ENCODE results near the gene EPHB1. TPM values are rescaled to one million over a fixed set of nuclear protein-coding genes. Genes with fewer than 3 reads are reported as not detected.

Gene EPHB1
- polyA plus RNA-seq, 4 donors: 0.65 to 1.0 TPM; not detected in 2

DNA sequence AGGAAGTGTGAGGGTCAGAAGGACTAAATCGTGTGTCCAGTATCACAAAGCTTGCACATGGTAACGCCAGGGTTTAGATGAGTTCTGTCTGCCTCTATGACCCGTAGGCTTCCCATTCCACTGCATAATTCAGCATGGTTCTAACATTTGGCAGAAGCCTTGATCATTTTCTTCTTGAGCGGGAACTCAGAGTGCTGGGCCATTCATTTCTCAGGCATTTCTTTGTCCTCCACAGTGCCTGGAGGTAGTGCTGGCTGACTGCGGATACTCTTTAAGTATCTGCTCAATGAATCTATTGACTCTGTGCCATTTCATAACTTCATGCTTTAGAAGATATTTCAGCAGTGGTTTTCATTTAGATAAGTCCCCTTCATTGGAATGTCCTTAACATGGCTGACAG is 370.2 kb downstream of the EPHB1 start:
- Histone ChIP-seq H3K36me3 (ENCODE audit: control insufficient read depth in 3 of 3, insufficient read depth in 2 of 3, low read depth in 1 of 3, low read length in 3 of 3) (no peaks in the 10 kb centered on the region), H3K4me1 (ENCODE audit: control insufficient read depth in 3 of 3, insufficient read depth in 2 of 3, low read depth in 1 of 3, low read length in 2 of 3) (no peaks in the 10 kb centered on the region), H3K9me3 (ENCODE audit: control insufficient read depth in 2 of 2, insufficient read depth in 1 of 2, low read depth in 1 of 2, low read length in 1 of 2) (no peaks in the 10 kb centered on the region), H3K27ac (ENCODE audit: low read depth in 1 of 3, low read length in 2 of 3) (no peak overlapping the region), H3K27me3 (ENCODE audit: control insufficient read depth in 3 of 3, insufficient read depth in 3 of 3, low read length in 3 of 3) (peaks cover 0 to 2% (median 0%) of the 10 kb centered on the region in 3 donors), H3K4me3 (ENCODE audit: low read depth in 1 of 3, low read length in 3 of 3) (no peak overlapping the region)
- DNase-seq (no peak), FAIRE-seq (no peak)
- WGBS, 3 donors: 86 to 93% (median 88%) methylated on average over 5 of the region's 5 CpGs

DNA sequence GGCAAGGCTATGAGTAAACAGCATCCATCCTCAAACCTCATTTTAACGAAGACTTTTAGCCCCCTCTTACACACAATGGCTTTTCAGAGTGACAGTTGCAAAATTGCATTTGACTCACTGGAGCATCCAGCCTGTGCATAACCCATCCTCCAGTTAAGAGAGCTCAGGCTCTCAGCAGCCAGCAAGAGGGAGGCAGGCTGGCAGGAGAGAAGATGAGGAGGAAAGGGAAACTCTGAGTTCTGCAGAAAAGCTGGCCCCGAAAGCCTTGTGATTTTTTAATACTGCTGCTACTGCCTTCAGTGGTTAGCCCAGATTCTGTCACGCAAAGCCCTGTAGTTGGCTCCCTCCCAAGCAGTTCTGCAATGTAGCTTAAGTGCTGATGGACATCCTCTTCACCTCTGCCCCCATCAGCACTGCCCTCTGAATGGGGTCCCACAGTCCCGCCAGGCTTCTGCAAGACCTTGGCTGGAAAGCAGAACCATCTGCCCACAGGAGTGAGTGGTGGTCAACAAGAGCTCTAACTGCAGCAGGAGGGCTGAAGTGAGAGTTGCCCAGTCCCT is 371.3 kb downstream of the EPHB1 start:
- Histone ChIP-seq H3K36me3 (ENCODE audit: control insufficient read depth in 3 of 3, insufficient read depth in 2 of 3, low read depth in 1 of 3, low read length in 3 of 3) (no peaks in the 10 kb centered on the region), H3K4me3 (ENCODE audit: low read depth in 1 of 3, low read length in 3 of 3) (no peak overlapping the region), H3K27me3 (ENCODE audit: control insufficient read depth in 3 of 3, insufficient read depth in 3 of 3, low read length in 3 of 3) (peaks cover 0 to 2% (median 0%) of the 10 kb centered on the region in 3 donors), H3K9me3 (ENCODE audit: control insufficient read depth in 2 of 2, insufficient read depth in 1 of 2, low read depth in 1 of 2, low read length in 1 of 2) (no peaks in the 10 kb centered on the region), H3K4me1 (ENCODE audit: control insufficient read depth in 3 of 3, insufficient read depth in 2 of 3, low read depth in 1 of 3, low read length in 2 of 3) (no peaks in the 10 kb centered on the region), H3K27ac (ENCODE audit: low read depth in 1 of 3, low read length in 2 of 3) (no peak overlapping the region)
- FAIRE-seq (no peak), DNase-seq (no peak)
- 75 to 95% (median 87%) methylated on average over 4 of the region's 4 CpGs for WGBS, 3 donors

GRCh38 chr3:135168822-135169221 is 373.8 kb downstream of the EPHB1 start:
- 79 to 92% (median 90%) methylated on average over 4 of the region's 4 CpGs for WGBS, 3 donors
- Histone ChIP-seq H3K9me3 (ENCODE audit: control insufficient read depth in 2 of 2, insufficient read depth in 1 of 2, low read depth in 1 of 2, low read length in 1 of 2) (no peaks in the 10 kb centered on the region), H3K4me1 (ENCODE audit: control insufficient read depth in 3 of 3, insufficient read depth in 2 of 3, low read depth in 1 of 3, low read length in 2 of 3) (no peaks in the 10 kb centered on the region), H3K27ac (ENCODE audit: low read depth in 1 of 3, low read length in 2 of 3) (no peak overlapping the region), H3K36me3 (ENCODE audit: control insufficient read depth in 3 of 3, insufficient read depth in 2 of 3, low read depth in 1 of 3, low read length in 3 of 3) (no peaks in the 10 kb centered on the region), H3K27me3 (ENCODE audit: control insufficient read depth in 3 of 3, insufficient read depth in 3 of 3, low read length in 3 of 3) (peaks cover 0 to 2% (median 0%) of the 10 kb centered on the region in 3 donors), H3K4me3 (ENCODE audit: low read depth in 1 of 3, low read length in 3 of 3) (no peak overlapping the region)
- DNase-seq (no peak), FAIRE-seq (no peak)

GRCh38 chr3:135169651-135170050 is 374.6 kb downstream of the EPHB1 start:
- Histone ChIP-seq H3K27ac (ENCODE audit: low read depth in 1 of 3, low read length in 2 of 3) (no peak overlapping the region), H3K4me1 (ENCODE audit: control insufficient read depth in 3 of 3, insufficient read depth in 2 of 3, low read depth in 1 of 3, low read length in 2 of 3) (no peaks in the 10 kb centered on the region), H3K9me3 (ENCODE audit: control insufficient read depth in 2 of 2, insufficient read depth in 1 of 2, low read depth in 1 of 2, low read length in 1 of 2) (no peaks in the 10 kb centered on the region), H3K36me3 (ENCODE audit: control insufficient read depth in 3 of 3, insufficient read depth in 2 of 3, low read depth in 1 of 3, low read length in 3 of 3) (no peaks in the 10 kb centered on the region), H3K4me3 (ENCODE audit: low read depth in 1 of 3, low read length in 3 of 3) (no peak overlapping the region), H3K27me3 (ENCODE audit: control insufficient read depth in 3 of 3, insufficient read depth in 3 of 3, low read length in 3 of 3) (peaks cover 0 to 2% (median 0%) of the 10 kb centered on the region in 3 donors)
- DNase-seq (no peak), FAIRE-seq (no peak)
- 79 to 97% (median 95%) methylated on average over 2 of the region's 2 CpGs for WGBS, 3 donors

- FAIRE-seq: no peak
- Histone ChIP-seq H3K36me3 (ENCODE audit: control insufficient read depth in 3 of 3, insufficient read depth in 2 of 3, low read depth in 1 of 3, low read length in 3 of 3) (no peaks in the 10 kb centered on the region), H3K27me3 (ENCODE audit: control insufficient read depth in 3 of 3, insufficient read depth in 3 of 3, low read length in 3 of 3) (peaks cover 0 to 2% (median 0%) of the 10 kb centered on the region in 3 donors)
Observed at GRCh38 chr3:135170732-135171131, 375.7 kb downstream of the EPHB1 start.

GRCh38 chr3:135172191-135172869 is 377.3 kb downstream of the EPHB1 start:
- no peak overlapping the region for H3K4me3 ChIP-seq (ENCODE audit: low read depth in 1 of 3, low read length in 3 of 3)
- no peak for FAIRE-seq
- 66 to 74% (median 73%) methylated on average over 3 of the region's 3 CpGs for WGBS, 3 donors
- no peaks in the 10 kb centered on the region for H3K36me3 ChIP-seq (ENCODE audit: control insufficient read depth in 3 of 3, insufficient read depth in 2 of 3, low read depth in 1 of 3, low read length in 3 of 3)
- no peaks in the 10 kb centered on the region for H3K9me3 ChIP-seq (ENCODE audit: control insufficient read depth in 2 of 2, insufficient read depth in 1 of 2, low read depth in 1 of 2, low read length in 1 of 2)
- no peak for DNase-seq
- no peak overlapping the region for H3K27ac ChIP-seq (ENCODE audit: low read depth in 1 of 3, low read length in 2 of 3)
- peaks cover 0 to 2% (median 0%) of the 10 kb centered on the region in 3 donors for H3K27me3 ChIP-seq (ENCODE audit: control insufficient read depth in 3 of 3, insufficient read depth in 3 of 3, low read length in 3 of 3)
- no peaks in the 10 kb centered on the region for H3K4me1 ChIP-seq (ENCODE audit: control insufficient read depth in 3 of 3, insufficient read depth in 2 of 3, low read depth in 1 of 3, low read length in 2 of 3)

More at GRCh38 chr3:135170732-135171131, 375.7 kb downstream of the EPHB1 start:
- WGBS, 3 donors: 36 to 58% (median 48%) methylated on average over 1 of the region's 1 CpG
- no peaks in the 10 kb centered on the region for H3K9me3 ChIP-seq (ENCODE audit: control insufficient read depth in 2 of 2, insufficient read depth in 1 of 2, low read depth in 1 of 2, low read length in 1 of 2)
- no peak overlapping the region for H3K4me3 ChIP-seq (ENCODE audit: low read depth in 1 of 3, low read length in 3 of 3)
- no peaks in the 10 kb centered on the region for H3K4me1 ChIP-seq (ENCODE audit: control insufficient read depth in 3 of 3, insufficient read depth in 2 of 3, low read depth in 1 of 3, low read length in 2 of 3)
- H3K27ac ChIP-seq (ENCODE audit: low read depth in 1 of 3, low read length in 2 of 3): no peak overlapping the region
- DNase-seq: no peak

DNA sequence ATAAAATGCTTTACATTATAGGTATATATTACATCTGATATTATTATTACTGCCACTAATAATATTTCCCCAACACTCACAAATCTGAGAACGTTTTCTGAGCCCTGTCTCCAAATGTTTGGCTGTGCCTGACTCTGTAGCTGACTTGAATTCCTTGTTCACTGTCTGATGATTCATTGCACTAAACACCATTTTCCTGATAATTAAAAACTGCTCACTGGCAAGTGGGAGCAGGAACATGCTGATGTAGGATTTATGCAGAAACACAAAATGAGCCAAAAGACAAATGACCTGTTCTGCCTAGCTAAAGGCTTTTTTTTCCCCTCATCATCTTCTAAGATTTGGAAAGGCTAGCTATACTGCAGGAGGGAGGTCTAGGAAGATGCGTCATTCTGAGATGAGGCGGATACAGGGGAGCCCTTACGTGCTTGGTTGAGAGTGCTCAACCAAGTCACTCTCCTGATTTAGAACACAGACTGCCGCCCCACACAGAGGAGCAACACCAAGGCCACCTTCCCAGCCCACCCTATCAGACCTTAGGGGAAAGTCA is 380.7 kb downstream of the EPHB1 start:
- Histone ChIP-seq H3K36me3 (ENCODE audit: control insufficient read depth in 3 of 3, insufficient read depth in 2 of 3, low read depth in 1 of 3, low read length in 3 of 3) (no peaks in the 10 kb centered on the region), H3K27ac (ENCODE audit: low read depth in 1 of 3, low read length in 2 of 3) (no peak overlapping the region), H3K9me3 (ENCODE audit: control insufficient read depth in 2 of 2, insufficient read depth in 1 of 2, low read depth in 1 of 2, low read length in 1 of 2) (no peaks in the 10 kb centered on the region), H3K27me3 (ENCODE audit: control insufficient read depth in 3 of 3, insufficient read depth in 3 of 3, low read length in 3 of 3) (no peaks in the 10 kb centered on the region), H3K4me3 (ENCODE audit: low read depth in 1 of 3, low read length in 3 of 3) (no peak overlapping the region), H3K4me1 (ENCODE audit: control insufficient read depth in 3 of 3, insufficient read depth in 2 of 3, low read depth in 1 of 3, low read length in 2 of 3) (no peaks in the 10 kb centered on the region)
- WGBS, 3 donors: 84 to 88% (median 85%) methylated on average over 5 of the region's 5 CpGs
- DNase-seq: no peak
- FAIRE-seq: no peak

- FAIRE-seq (no peak), DNase-seq (no peak)
- 87 to 91% (median 88%) methylated on average over 9 of the region's 9 CpGs for WGBS, 3 donors
- Histone ChIP-seq H3K36me3 (ENCODE audit: control insufficient read depth in 3 of 3, insufficient read depth in 2 of 3, low read depth in 1 of 3, low read length in 3 of 3) (no peaks in the 10 kb centered on the region), H3K27me3 (ENCODE audit: control insufficient read depth in 3 of 3, insufficient read depth in 3 of 3, low read length in 3 of 3) (no peaks in the 10 kb centered on the region), H3K4me1 (ENCODE audit: control insufficient read depth in 3 of 3, insufficient read depth in 2 of 3, low read depth in 1 of 3, low read length in 2 of 3) (no peaks in the 10 kb centered on the region), H3K9me3 (ENCODE audit: control insufficient read depth in 2 of 2, insufficient read depth in 1 of 2, low read depth in 1 of 2, low read length in 1 of 2) (no peaks in the 10 kb centered on the region), H3K27ac (ENCODE audit: low read depth in 1 of 3, low read length in 2 of 3) (no peak overlapping the region), H3K4me3 (ENCODE audit: low read depth in 1 of 3, low read length in 3 of 3) (no peak overlapping the region)
Observed at GRCh38 chr3:135176881-135177280, 381.8 kb downstream of the EPHB1 start.
